Astrocyte (in vitro differentiated cells and primary cell): ENCODE measurements around the gene DMC1. TPM values are rescaled to one million over a fixed set of nuclear protein-coding genes. Genes with fewer than 3 reads are reported as not detected.
A peak's percentile ranks its signal among the peaks of the same experiment; 100 is the strongest.

Source experiments
- DNase-seq: peaks from one replicate; pipeline ENCODE4 v3.0.0-alpha.2; 2010; ENCODE audit warnings: low read depth
- FAIRE-seq: peaks from 2 replicates; lab custom pipeline; 2011; peaks lifted over from hg19 to GRCh38; lab: Jason Lieb, UNC
- H2AFZ ChIP-seq: 2 replicates; pipeline ENCODE4 v1.6.0; 2012; ENCODE audit warnings: low read depth, low read length, inconsistent platforms
- H3K27ac ChIP-seq: 2 replicates; pipeline ENCODE4 v1.5.1; 2011; ENCODE audit warnings: low read depth, low read length, inconsistent platforms
- H3K27me3 ChIP-seq: 2 replicates; pipeline ENCODE4 v1.6.0; 2011; ENCODE audit warnings: low read length, inconsistent platforms; ENCODE audit not compliant: insufficient read depth
- H3K36me3 ChIP-seq: 2 replicates; pipeline ENCODE4 v1.5.1; 2011; ENCODE audit warnings: low read length, inconsistent platforms; ENCODE audit not compliant: insufficient read depth
- H3K4me1 ChIP-seq: 2 replicates; pipeline ENCODE4 v1.5.1; 2011; ENCODE audit warnings: low read length, inconsistent platforms; ENCODE audit not compliant: insufficient read depth
- H3K4me2 ChIP-seq: 2 replicates; pipeline ENCODE4 v1.6.0; 2012; ENCODE audit warnings: low read length, inconsistent platforms
- H3K4me3 ChIP-seq: 2 replicates; pipeline ENCODE4 v1.5.1; 2011; ENCODE audit warnings: low read depth, mild to moderate bottlenecking, low read length, inconsistent platforms; ENCODE audit not compliant: insufficient read depth
- H3K79me2 ChIP-seq: 2 replicates; pipeline ENCODE4 v1.6.0; 2012; ENCODE audit warnings: mild to moderate bottlenecking, low read length, inconsistent platforms; ENCODE audit not compliant: insufficient read depth
- H3K9ac ChIP-seq: 2 replicates; pipeline ENCODE4 v1.6.0; 2012; ENCODE audit warnings: mild to moderate bottlenecking, low read length, inconsistent platforms
- H3K9me3 ChIP-seq: 2 replicates; pipeline ENCODE4 v1.5.1; 2012; ENCODE audit warnings: low read depth, mild to moderate bottlenecking, low read length, inconsistent platforms; ENCODE audit not compliant: insufficient read depth
- H4K20me1 ChIP-seq: 2 replicates; pipeline ENCODE4 v1.6.0; 2012; ENCODE audit warnings: low read length, inconsistent platforms; ENCODE audit not compliant: insufficient read depth
- H3K27ac Mint-ChIP-seq: one replicate; pipeline ENCODE4 v1.8.0; 2021; ENCODE audit warnings: mild to moderate bottlenecking, mixed read lengths; ENCODE audit not compliant: unreplicated experiment
- H3K27me3 Mint-ChIP-seq: one replicate; pipeline ENCODE4 v1.8.0; 2021; ENCODE audit warnings: low read depth, mixed read lengths; ENCODE audit not compliant: unreplicated experiment
- H3K36me3 Mint-ChIP-seq: one replicate; pipeline ENCODE4 v1.8.0; 2021; ENCODE audit warnings: low read depth, mixed read lengths; ENCODE audit not compliant: unreplicated experiment
- H3K4me1 Mint-ChIP-seq: one replicate; pipeline ENCODE4 v1.8.0; 2021; ENCODE audit warnings: low read depth, mixed read lengths; ENCODE audit not compliant: unreplicated experiment
- H3K4me3 Mint-ChIP-seq: one replicate; pipeline ENCODE4 v1.8.0; 2021; ENCODE audit warnings: mild to moderate bottlenecking, moderate library complexity, mixed read lengths; ENCODE audit not compliant: unreplicated experiment
- H3K9me3 Mint-ChIP-seq: one replicate; pipeline ENCODE4 v1.8.0; 2021; ENCODE audit warnings: mild to moderate bottlenecking, mixed read lengths; ENCODE audit not compliant: unreplicated experiment
- EZH2 ChIP-seq: IDR thresholded peaks from 2 replicates; pipeline ENCODE4 v1.6.1; 2012; ENCODE audit warnings: mild to moderate bottlenecking, low read length, inconsistent platforms; ENCODE audit not compliant: insufficient read depth
- total RNA-seq: library from RNA; stranded (reverse); gene quantifications from 2 replicates; pipeline ENCODE4 v1.2.1, GENCODE V29; 2021
- TF ChIP-seq, protein P1 (sequence below): IDR thresholded peaks from 2 replicates; pipeline ENCODE4 v1.5.1; 2011; ENCODE audit warnings: low read depth, mild to moderate bottlenecking, inconsistent platforms, low read length, moderate library complexity; ENCODE audit not compliant: insufficient read depth

DMC1 gene
- total RNA-seq, 1 donor from 2014 or later: 0.11 TPM

GRCh38 chr22:38569181-38569971 is 607 bp downstream of the DMC1 start:
- H3K4me3 ChIP-seq: peak overlapping the region; percentile 61
- H3K36me3 ChIP-seq: no peaks in the 10 kb centered on the region
- DNase-seq (no peak), FAIRE-seq (no peak)
- Mint-ChIP-seq H3K9me3 (no peaks in the 10 kb centered on the region), H3K36me3 (no peaks in the 10 kb centered on the region), H3K27me3 (no peaks in the 10 kb centered on the region), H3K4me3 (peak overlapping the region; percentile 75), H3K4me1 (peaks cover 2% of the 10 kb centered on the region), H3K27ac (no peak overlapping the region)
- H3K9ac ChIP-seq: peak overlapping the region; percentile 80
- H2AFZ ChIP-seq: peak overlapping the region; percentile 90
- no peaks in the 10 kb centered on the region for H3K79me2 ChIP-seq
- peak overlapping the region; percentile 94 for H3K4me2 ChIP-seq
- TF ChIP-seq, protein P1, sequence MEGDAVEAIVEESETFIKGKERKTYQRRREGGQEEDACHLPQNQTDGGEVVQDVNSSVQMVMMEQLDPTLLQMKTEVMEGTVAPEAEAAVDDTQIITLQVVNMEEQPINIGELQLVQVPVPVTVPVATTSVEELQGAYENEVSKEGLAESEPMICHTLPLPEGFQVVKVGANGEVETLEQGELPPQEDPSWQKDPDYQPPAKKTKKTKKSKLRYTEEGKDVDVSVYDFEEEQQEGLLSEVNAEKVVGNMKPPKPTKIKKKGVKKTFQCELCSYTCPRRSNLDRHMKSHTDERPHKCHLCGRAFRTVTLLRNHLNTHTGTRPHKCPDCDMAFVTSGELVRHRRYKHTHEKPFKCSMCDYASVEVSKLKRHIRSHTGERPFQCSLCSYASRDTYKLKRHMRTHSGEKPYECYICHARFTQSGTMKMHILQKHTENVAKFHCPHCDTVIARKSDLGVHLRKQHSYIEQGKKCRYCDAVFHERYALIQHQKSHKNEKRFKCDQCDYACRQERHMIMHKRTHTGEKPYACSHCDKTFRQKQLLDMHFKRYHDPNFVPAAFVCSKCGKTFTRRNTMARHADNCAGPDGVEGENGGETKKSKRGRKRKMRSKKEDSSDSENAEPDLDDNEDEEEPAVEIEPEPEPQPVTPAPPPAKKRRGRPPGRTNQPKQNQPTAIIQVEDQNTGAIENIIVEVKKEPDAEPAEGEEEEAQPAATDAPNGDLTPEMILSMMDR: no peak
- no peak for TF ChIP-seq EZH2
- no peak overlapping the region for H3K27ac ChIP-seq
- peaks cover 10% of the 10 kb centered on the region for H3K4me1 ChIP-seq
- H3K27me3 ChIP-seq: no peaks in the 10 kb centered on the region
- H3K9me3 ChIP-seq: no peaks in the 10 kb centered on the region
- no peaks in the 10 kb centered on the region for H4K20me1 ChIP-seq

- no peak overlapping the region for H3K4me2 ChIP-seq
- no peaks in the 10 kb centered on the region for H3K27me3 Mint-ChIP-seq
- no peaks in the 10 kb centered on the region for H4K20me1 ChIP-seq
- H3K79me2 ChIP-seq: no peaks in the 10 kb centered on the region
- no peaks in the 10 kb centered on the region for H3K36me3 ChIP-seq
- H3K27ac Mint-ChIP-seq: no peak overlapping the region
- H3K27me3 ChIP-seq: no peaks in the 10 kb centered on the region
- H3K4me1 ChIP-seq: peaks cover 10% of the 10 kb centered on the region
- no peak for FAIRE-seq
- peaks cover 2% of the 10 kb centered on the region for H3K4me1 Mint-ChIP-seq
- H3K4me3 Mint-ChIP-seq: no peak overlapping the region
- no peaks in the 10 kb centered on the region for H3K36me3 Mint-ChIP-seq
- TF ChIP-seq EZH2: no peak
- TF ChIP-seq, protein P1: no peak
- H3K27ac ChIP-seq: no peak overlapping the region
- no peak overlapping the region for H2AFZ ChIP-seq
- no peaks in the 10 kb centered on the region for H3K9me3 ChIP-seq
- no peak overlapping the region for H3K9ac ChIP-seq
- H3K4me3 ChIP-seq: no peak overlapping the region
- no peaks in the 10 kb centered on the region for H3K9me3 Mint-ChIP-seq
- no peak for DNase-seq
Measured at GRCh38 chr22:38567531-38568285, 2.3 kb downstream of the DMC1 start.
